ENCODE data around the gene PSMC3IP.
"Not testable (repeated sequence)": the region's sequence is repeated elsewhere in the genome, so short reads cannot be mapped to it uniquely, and the experiment has no call there.

The PSMC3IP gene

DNA sequence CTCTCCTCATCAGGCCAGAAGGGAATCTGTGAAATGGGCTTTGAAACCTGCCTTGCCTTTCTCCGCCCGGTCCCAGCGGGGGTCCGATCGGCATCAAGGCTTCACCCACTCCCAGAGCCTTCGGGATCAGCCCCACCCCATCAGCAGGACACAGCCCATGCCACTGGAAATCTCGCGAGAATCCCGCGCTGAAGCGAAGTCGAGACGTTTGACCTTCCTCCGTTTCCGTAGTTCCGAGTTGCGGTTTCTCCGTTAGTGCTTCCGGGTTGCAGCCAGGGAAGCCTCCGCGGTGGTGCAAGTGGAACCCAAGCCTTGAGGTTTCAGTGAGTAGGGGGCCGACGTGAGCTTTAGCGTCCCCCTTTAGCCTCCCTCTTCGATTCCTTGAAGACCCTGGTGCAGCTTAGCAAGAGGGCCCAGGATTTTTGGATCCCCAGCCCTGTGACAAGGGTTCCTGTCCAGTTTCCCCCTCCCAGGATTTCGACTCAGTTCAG is 15.6 kb downstream of the PSMC3IP start, which contains the start of gene COASY:
TSS of gene COASY (plus strand) at position 252 of the 491 bp plus-strand sequence. CDS start 475 bp downstream, outside the sequence.
- peak; percentile 98 for DNase-seq (ENCODE audit: low read depth)
- H3K4me3 ChIP-seq (ENCODE audit: control insufficient read depth, low read depth, low read length), result peak within 1 kb of the TSS; percentile 92
- TF ChIP-seq, protein P1, sequence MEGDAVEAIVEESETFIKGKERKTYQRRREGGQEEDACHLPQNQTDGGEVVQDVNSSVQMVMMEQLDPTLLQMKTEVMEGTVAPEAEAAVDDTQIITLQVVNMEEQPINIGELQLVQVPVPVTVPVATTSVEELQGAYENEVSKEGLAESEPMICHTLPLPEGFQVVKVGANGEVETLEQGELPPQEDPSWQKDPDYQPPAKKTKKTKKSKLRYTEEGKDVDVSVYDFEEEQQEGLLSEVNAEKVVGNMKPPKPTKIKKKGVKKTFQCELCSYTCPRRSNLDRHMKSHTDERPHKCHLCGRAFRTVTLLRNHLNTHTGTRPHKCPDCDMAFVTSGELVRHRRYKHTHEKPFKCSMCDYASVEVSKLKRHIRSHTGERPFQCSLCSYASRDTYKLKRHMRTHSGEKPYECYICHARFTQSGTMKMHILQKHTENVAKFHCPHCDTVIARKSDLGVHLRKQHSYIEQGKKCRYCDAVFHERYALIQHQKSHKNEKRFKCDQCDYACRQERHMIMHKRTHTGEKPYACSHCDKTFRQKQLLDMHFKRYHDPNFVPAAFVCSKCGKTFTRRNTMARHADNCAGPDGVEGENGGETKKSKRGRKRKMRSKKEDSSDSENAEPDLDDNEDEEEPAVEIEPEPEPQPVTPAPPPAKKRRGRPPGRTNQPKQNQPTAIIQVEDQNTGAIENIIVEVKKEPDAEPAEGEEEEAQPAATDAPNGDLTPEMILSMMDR (conservative IDR thresholded peaks at IDR 0.05; ENCODE audit: control insufficient read depth, insufficient read depth, low read depth, low read length), result no peak

DNA sequence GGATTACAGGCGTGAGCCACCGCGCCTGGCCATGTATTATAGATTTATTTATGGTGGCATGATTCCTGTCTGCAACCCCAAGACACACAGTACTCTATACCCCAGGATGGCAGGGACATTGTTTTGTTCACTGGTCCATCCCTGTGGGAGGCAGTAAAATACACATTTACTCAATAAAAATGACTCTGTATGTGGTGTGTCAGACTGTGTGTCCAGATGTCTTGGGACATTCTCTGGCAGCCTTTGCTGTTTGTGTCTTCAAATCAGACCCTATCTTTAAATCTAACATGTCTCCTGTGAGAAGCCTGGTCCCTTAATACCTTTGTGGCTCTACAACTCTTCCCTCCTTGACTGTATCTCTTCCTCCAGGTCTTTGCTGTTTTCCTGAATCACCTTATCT is 17.3 kb downstream of the PSMC3IP start:
- DNase-seq (ENCODE audit: low read depth), result no peak
- TF ChIP-seq, protein P1 (conservative IDR thresholded peaks at IDR 0.05; ENCODE audit: control insufficient read depth, insufficient read depth, low read depth, low read length), result no peak
- H3K4me3 ChIP-seq (ENCODE audit: control insufficient read depth, low read depth, low read length), result no peak overlapping the region

DNA sequence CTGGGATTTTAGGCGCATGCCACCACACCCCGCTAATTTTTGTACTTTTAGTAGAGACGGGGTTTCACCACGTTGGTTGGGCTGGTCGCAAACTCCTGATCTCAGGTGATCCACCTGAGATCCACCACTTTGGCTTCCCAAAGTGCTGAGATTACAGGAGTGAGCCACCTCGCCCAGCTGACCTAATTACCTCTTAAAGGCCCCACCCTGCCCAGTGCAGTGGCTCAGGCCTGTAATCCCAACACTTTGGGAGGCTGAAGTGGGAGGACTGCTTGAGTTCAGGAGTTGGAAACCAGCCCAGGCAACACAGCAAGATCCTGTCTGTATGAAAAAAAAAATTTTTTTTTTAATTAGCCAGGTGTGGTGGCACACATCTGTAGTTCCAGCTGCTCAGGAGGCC is 18.5 kb downstream of the PSMC3IP start:
- TF ChIP-seq, protein P1 (conservative IDR thresholded peaks at IDR 0.05; ENCODE audit: control insufficient read depth, insufficient read depth, low read depth, low read length), result no peak
- no peak for DNase-seq (ENCODE audit: low read depth)
- H3K4me3 ChIP-seq (ENCODE audit: control insufficient read depth, low read depth, low read length), result no peak overlapping the region

DNA sequence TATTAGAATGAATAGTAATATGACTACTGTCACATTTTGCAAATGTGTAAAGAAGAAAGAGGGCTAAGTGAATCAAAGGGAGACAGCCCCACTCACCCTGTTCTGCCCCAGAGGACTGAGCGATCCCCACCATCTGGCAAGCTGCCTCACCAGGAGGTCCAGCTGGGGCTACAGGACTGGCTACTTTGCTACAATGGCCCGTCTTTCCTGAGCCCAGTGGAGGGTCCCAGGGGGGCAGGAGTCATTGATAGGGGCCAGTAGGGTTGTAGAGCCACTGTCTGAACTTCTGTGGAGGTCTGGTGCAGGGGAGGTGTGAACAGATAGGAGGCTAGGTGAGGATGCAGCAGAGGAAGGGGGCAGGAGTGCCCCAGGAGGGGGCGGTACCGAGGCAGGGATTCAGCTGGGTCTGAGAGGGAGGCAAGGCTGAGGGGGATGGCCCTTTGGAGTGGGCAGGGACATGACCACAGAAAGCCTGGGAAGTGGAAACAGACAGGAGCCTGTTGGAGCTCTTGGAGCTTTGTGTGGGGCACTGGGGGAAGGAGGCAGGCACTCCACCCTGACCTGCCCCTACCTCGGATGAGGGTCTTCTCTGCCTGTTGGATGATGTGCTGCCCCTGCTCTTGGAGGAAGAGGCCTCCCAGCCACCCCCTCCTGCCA is 21.4 kb downstream of the PSMC3IP start:
- DNase-seq (ENCODE audit: low read depth); H3K4me3 ChIP-seq (ENCODE audit: control insufficient read depth, low read depth, low read length): not testable (repeated sequence)

DNA sequence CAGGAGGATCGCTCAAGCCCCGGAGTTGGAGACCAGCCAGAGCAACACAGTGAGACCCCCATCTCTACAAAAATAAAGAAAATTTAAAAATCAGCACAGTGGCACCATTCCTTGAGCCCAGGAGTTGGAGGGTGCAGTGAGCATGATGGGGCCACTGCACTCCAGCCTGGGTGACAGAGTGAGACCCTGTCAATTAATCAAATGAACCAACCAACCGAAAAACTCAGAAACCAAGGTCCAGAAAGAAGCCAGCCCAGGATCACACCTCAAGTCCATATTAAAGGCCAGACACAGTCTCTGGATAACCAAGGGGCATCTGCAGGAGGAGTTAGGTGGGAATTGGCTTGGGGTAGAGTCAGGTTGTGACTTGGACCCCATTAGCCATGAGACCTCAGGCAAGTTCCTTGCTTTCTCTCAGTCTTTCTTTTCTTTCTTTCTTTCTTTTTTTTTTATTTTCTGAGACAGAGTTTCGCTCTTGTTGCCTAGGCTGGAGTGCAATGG is 22.4 kb downstream of the PSMC3IP start:
- TF ChIP-seq, protein P1 (conservative IDR thresholded peaks at IDR 0.05; ENCODE audit: control insufficient read depth, insufficient read depth, low read depth, low read length), result no peak
- no peak for DNase-seq (ENCODE audit: low read depth)
- H3K4me3 ChIP-seq (ENCODE audit: control insufficient read depth, low read depth, low read length), result peak overlapping the region; percentile 82

DNA sequence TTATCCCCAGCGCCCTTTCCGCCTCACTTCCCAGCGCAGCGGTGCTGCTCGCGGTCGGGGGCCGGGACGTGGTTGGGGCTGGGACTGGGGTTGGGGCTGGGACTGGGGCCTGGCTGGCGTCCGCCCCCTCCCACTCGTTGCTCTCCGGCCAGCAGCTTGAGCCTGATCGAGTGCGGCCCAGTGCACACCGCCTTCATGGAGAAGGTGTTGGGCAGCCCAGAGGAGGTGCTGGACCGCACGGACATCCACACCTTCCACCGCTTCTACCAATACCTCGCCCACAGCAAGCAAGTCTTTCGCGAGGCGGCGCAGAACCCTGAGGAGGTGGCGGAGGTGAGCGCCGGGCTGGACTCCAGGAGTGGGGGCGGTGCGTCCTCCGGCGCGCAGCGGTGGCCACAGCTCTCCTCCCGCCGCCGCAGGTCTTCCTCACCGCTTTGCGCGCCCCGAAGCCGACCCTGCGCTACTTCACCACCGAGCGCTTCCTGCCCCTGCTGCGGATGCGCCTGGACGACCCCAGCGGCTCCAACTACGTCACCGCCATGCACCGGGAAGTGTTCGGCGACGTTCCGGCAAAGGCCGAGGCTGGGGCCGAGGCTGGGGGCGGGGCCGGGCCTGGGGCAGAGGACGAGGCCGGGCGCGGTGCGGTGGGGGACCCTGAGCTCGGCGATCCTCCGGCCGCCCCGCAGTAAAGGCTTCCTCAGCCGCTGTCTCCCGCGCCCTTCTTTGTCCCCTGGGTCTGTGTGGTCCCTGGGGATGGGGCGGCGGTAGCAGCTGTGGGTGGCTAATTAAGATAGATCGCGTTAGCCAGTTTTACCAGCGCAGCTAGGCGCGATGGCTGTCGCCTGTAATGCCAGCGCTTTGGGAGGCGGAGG is 23.0 kb downstream of the PSMC3IP start:
- TF ChIP-seq, protein P1 (conservative IDR thresholded peaks at IDR 0.05; ENCODE audit: control insufficient read depth, insufficient read depth, low read depth, low read length), result no peak
- peak; percentile 64 for DNase-seq (ENCODE audit: low read depth)
- peak overlapping the region; percentile 82 for H3K4me3 ChIP-seq (ENCODE audit: control insufficient read depth, low read depth, low read length)

DNA sequence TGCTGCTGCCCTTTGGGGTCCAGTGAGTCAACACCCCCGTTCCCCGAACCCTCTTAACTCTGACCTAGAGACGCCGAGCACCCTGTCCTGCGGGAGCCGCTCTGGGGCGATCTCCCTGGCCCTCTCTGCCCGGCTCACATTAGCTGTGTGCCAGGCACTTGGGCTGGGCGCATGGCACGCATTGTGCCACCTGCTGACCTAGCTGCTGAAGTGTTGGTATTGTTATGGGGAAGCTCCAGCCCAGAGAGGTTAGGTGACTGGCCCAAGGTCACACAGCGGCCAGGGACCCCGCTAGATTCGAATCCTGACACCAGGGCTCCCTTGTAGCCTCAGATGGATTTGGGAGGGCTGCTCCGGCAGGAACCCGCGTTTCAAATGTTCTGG is 23.7 kb downstream of the PSMC3IP start:
- no peak for DNase-seq (ENCODE audit: low read depth)
- TF ChIP-seq, protein P1 (conservative IDR thresholded peaks at IDR 0.05; ENCODE audit: control insufficient read depth, insufficient read depth, low read depth, low read length), result no peak
- H3K4me3 ChIP-seq (ENCODE audit: control insufficient read depth, low read depth, low read length), result peak overlapping the region; percentile 82

Data from fibroblast of mammary gland (primary cell).